Panc1 (cell line): ENCODE results near the gene NKPD1. TPM values are rescaled to one million over a fixed set of nuclear protein-coding genes. Genes with fewer than 3 reads are reported as not detected.

ENCODE experiments used
- ATAC-seq: fragments of 200-7000 bp; cut with Tn5 transposase; 2 replicates; pipeline ENCODE4 v1.9.1; 2020; ENCODE audit warnings: mild to moderate bottlenecking, moderate library complexity
- BruUV-seq: library from RNA; stranded (reverse); fragments of 400-500 nt; replicated peaks from 2 replicates; lab custom pipeline; 2021; lab: Mats Ljungman, UMichigan
- CTCF ChIA-PET: fragments of 300-600 bp; sonication (Branson Sonifier 250); formaldehyde crosslinking; loops from one replicate; lab custom pipeline; 2022; ENCODE audit warnings: antibody characterized with exemption; lab: Charles Lee
- POLR2A ChIA-PET: fragments of 300-600 bp; sonication (Branson Sonifier 250); formaldehyde crosslinking; loops from one replicate; lab custom pipeline; 2022; ENCODE audit warnings: antibody characterized with exemption; lab: Charles Lee
- DNase-seq: peaks from one replicate; pipeline ENCODE4 v3.0.0-alpha.2; 2010; ENCODE audit warnings: low read depth, low spot score
- H3K27ac ChIP-seq: 2 replicates; pipeline ENCODE4 v1.5.1; 2011; ENCODE audit warnings: mild to moderate bottlenecking, low read length, inconsistent platforms
- H3K27me3 ChIP-seq: fragments of 200-500 bp; sonication (Bioruptor generic); 2 replicates; pipeline ENCODE4 v1.6.0; 2014; ENCODE audit warnings: low read length, inconsistent platforms; ENCODE audit not compliant: control insufficient read depth, insufficient read depth
- H3K36me3 ChIP-seq: fragments of 200-500 bp; sonication (Bioruptor generic); 2 replicates; pipeline ENCODE4 v1.5.1; 2014; ENCODE audit warnings: inconsistent platforms, mild to moderate bottlenecking, low read length, moderate library complexity; ENCODE audit not compliant: control insufficient read depth, insufficient read depth
- H3K4me1 ChIP-seq: 2 replicates; pipeline ENCODE4 v1.5.1; 2011; ENCODE audit warnings: inconsistent platforms, mild to moderate bottlenecking, low read length, moderate library complexity; ENCODE audit not compliant: control insufficient read depth, insufficient read depth
- H3K4me3 ChIP-seq, 2 experiments: 2 replicates each; pipeline ENCODE4 v1.5.1; 2011 to 2012; ENCODE audit warnings: low read depth in 2 of 2, low read length in 2 of 2, mild to moderate bottlenecking in 2 of 2, inconsistent platforms in 1 of 2, moderate library complexity in 1 of 2
- H3K9me3 ChIP-seq: fragments of 200-500 bp; sonication (Bioruptor generic); 2 replicates; pipeline ENCODE4 v1.5.1; 2014; ENCODE audit warnings: low read depth, mild to moderate bottlenecking, inconsistent platforms, low read length, moderate library complexity; ENCODE audit not compliant: control insufficient read depth, insufficient read depth
- CTCF ChIP-seq: fragments of 450-650 bp; IDR thresholded peaks from 2 replicates; pipeline ENCODE4 v1.5.1; 2017; ENCODE audit warnings: mild to moderate bottlenecking
- POLR2AphosphoS5 ChIP-seq: IDR thresholded peaks from 2 replicates; pipeline ENCODE4 v1.6.1; 2012; ENCODE audit warnings: mild to moderate bottlenecking, low read depth, low read length, moderate library complexity
- REST ChIP-seq, 2 experiments: IDR thresholded peaks; 2 replicates each; pipeline ENCODE4 v1.6.1; 2011 to 2012; ENCODE audit warnings: low read depth in 2 of 2, control low read depth in 1 of 2, low read length in 1 of 2, mild to moderate bottlenecking in 1 of 2, moderate library complexity in 1 of 2; ENCODE audit not compliant: insufficient read depth in 1 of 2
- SIN3A ChIP-seq: IDR thresholded peaks from 2 replicates; pipeline ENCODE4 v1.6.1; 2012; ENCODE audit warnings: low read depth, mild to moderate bottlenecking, low read length, moderate library complexity, borderline replicate concordance; ENCODE audit not compliant: insufficient read depth
- TCF7L2 ChIP-seq: IDR thresholded peaks from 2 replicates; pipeline ENCODE4 v1.6.1; 2011; ENCODE audit warnings: mild to moderate bottlenecking, low read depth, low read length, inconsistent platforms
- in situ Hi-C: cut with HindIII; loops from 2 replicates; pipeline ENCODE4 v1.10.0; 2016; ENCODE audit warnings: low sequenced_read_pairs, low pct_unique_long_range_greater_than_20kb
- intact Hi-C: fragments of 100-400 bp; cut with micrococcal nuclease; formaldehyde crosslinking; loops from one replicate; pipeline ENCODE4 v1.10.0; 2022; ENCODE audit not compliant: unreplicated experiment
- total RNA-seq: library from RNA; stranded (reverse); gene quantifications from one replicate; pipeline ENCODE4 v1.2.1, GENCODE V29; 2021; ENCODE audit not compliant: unreplicated experiment

NKPD1 gene
- total RNA-seq, 1 experiment from 2014 or later: 0.05 TPM

GRCh38 chr19:45122832-45123231, 38.0 kb downstream of the NKPD1 start:
- in situ Hi-C loops: no loop called here
- intact Hi-C loops: no loop called here
- Histone ChIP-seq H3K27me3 (no peaks in the 10 kb centered on the region), H3K27ac (no peak overlapping the region), H3K4me1 (0 out of 2 replicates have a peak, but pooled peaks cover 2% of the 10 kb centered on the region), H3K9me3 (no peaks in the 10 kb centered on the region), H3K36me3 (no peaks in the 10 kb centered on the region), H3K4me3 (no peak overlapping the region)
- TF ChIP-seq SIN3A (no peak), POLR2AphosphoS5 (no peak), CTCF (no peak), REST (IDR thresholded peaks at IDR 0.05; ENCODE audit: insufficient read depth in 1 of 2, low read depth in 2 of 2, low read length in 1 of 2) (no peak), TCF7L2 (no peak)
- ChIA-PET POLR2A (interaction anchor here (0.6 kb wide), 1 partner anchor 12 kb away, joined by 5 read pairs; no protein-coding TSS in a partner anchor), CTCF (no interaction called here)
- DNase-seq: no peak
- no TSS peak for BruUV-seq
- no peak for ATAC-seq

- DNase-seq: no peak
- TF ChIP-seq CTCF: no peak
- TF ChIP-seq REST (IDR thresholded peaks at IDR 0.05; ENCODE audit: insufficient read depth in 1 of 2, low read depth in 2 of 2, low read length in 1 of 2): no peak
- TF ChIP-seq TCF7L2: no peak
- TF ChIP-seq POLR2AphosphoS5: no peak
- no peak for TF ChIP-seq SIN3A
- CTCF ChIA-PET: no interaction called here
- Histone ChIP-seq H3K4me1 (peaks cover 4% of the 10 kb centered on the region; the same call in 1 of the 2 replicates), H3K27me3 (no peaks in the 10 kb centered on the region), H3K36me3 (no peaks in the 10 kb centered on the region), H3K9me3 (no peaks in the 10 kb centered on the region), H3K27ac (no peak overlapping the region), H3K4me3 (no peak overlapping the region)
- BruUV-seq: no TSS peak
- in situ Hi-C loops: no loop called here
- intact Hi-C loops: no loop called here
- ATAC-seq: no peak
- POLR2A ChIA-PET: no interaction called here
Measured at GRCh38 chr19:45121827-45122345, 38.9 kb downstream of the NKPD1 start.
